Hematopoietic multipotent progenitor cell (in vitro differentiated cells): ENCODE data around the gene NOS3. TPM values are rescaled to one million over a fixed set of nuclear protein-coding genes. Genes with fewer than 3 reads are reported as not detected.
A peak's percentile ranks its signal among the peaks of the same experiment; 100 is the strongest.
"Not testable (repeated sequence)": the region's sequence is repeated elsewhere in the genome, so short reads cannot be mapped to it uniquely, and the experiment has no call there.

Source experiments
- DNase-seq, 3 donors: peaks; one replicate each; pipeline ENCODE4 v3.0.0-alpha.2; 2011 to 2015; ENCODE audit warnings: low read depth in 2 of 3, low spot score in 2 of 3
- total RNA-seq: library from RNA; depleted of rRNA; stranded (reverse); fragments of >200 nt; gene quantifications from one replicate; pipeline ENCODE4 v1.2.3, GENCODE V29; 2012

The NOS3 gene
- total RNA-seq, 1 donor, result 0.27 TPM

- no peak for DNase-seq
Observed at GRCh38 chr7:151032936-151033863, 42.4 kb downstream of the NOS3 start.

GRCh38 chr7:151033864-151034249, 43.0 kb downstream of the NOS3 start:
- no peak for DNase-seq

DNA sequence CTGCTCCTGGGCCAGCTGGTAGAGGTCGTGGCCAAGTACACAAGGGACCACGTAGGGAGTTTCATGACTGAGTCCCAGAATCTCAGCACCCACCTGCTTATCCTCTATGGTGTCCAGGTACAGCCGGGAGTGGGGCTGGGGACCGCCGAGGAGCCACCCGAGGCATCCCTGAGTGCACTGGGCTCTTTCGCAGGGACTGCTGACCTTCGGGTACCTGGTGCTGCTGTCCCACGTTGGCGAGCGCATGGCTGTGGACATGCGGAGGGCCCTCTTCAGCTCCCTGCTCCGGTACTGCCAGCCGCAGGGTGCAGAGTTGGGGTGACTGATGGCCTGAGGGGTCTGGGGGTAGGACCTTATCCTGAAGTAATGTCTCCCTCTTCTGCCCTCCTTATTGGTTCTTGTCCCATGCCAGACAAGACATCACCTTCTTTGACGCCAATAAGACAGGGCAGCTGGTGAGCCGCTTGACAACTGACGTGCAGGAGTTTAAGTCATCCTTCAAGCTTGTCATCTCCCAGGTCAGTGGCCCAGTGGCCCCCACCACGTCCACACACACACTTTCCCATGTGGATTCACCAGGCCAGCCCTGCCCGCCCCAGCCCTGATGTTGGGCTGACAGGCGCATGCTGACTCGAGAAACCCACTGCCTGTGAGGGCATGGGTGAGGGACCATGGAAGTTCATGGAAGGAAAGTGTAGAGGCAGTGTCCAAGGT, 43.7 kb downstream of the NOS3 start:
- DNase-seq, result no peak

DNA sequence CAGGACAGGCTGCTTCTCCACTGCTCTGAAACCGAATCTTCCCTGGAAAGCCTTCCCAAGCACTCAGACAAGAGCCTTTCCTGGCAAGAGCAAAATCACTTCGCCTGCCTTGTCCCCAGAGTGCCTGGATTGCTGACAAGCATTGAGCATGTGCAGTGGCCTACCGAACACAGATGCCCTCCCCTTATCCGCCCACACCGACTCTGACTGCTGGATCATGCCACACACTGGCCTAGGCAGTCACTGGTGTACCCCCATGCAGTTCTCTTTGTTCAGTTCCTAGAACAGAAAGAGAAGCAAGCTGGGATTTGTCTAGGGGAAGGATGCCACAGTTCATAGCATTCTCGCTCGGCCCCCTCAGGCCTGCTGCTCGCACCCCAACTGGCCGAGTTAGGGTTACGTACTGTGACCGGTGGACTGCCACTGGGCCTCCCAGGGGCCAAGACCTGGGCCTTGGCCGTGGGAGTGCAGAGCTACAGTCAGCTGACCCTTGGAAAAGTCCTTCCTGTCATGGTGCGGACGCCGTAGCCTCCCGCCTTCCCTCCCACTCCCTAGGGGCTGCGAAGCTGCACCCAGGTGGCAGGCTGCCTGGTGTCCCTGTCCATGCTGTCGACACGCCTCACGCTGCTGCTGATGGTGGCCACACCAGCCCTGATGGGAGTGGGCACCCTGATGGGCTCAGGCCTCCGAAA, 44.4 kb downstream of the NOS3 start:
- no peak for DNase-seq

DNA sequence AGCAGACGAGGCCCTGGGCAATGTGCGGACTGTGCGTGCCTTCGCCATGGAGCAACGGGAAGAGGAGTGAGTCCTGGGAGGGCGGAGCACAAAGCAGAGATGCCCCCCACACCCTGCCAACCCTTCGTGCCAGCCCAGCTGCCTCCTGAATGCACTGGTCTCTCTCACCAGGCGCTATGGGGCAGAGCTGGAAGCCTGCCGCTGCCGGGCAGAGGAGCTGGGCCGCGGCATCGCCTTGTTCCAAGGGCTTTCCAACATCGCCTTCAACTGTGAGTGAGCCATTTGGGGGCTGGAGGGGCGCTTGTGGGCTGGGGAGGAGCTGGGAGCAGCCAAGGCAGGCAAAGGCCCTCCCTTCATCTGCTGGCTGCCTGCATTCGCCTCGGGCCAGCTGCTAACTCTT, 45.1 kb downstream of the NOS3 start:
- no peak for DNase-seq

DNA sequence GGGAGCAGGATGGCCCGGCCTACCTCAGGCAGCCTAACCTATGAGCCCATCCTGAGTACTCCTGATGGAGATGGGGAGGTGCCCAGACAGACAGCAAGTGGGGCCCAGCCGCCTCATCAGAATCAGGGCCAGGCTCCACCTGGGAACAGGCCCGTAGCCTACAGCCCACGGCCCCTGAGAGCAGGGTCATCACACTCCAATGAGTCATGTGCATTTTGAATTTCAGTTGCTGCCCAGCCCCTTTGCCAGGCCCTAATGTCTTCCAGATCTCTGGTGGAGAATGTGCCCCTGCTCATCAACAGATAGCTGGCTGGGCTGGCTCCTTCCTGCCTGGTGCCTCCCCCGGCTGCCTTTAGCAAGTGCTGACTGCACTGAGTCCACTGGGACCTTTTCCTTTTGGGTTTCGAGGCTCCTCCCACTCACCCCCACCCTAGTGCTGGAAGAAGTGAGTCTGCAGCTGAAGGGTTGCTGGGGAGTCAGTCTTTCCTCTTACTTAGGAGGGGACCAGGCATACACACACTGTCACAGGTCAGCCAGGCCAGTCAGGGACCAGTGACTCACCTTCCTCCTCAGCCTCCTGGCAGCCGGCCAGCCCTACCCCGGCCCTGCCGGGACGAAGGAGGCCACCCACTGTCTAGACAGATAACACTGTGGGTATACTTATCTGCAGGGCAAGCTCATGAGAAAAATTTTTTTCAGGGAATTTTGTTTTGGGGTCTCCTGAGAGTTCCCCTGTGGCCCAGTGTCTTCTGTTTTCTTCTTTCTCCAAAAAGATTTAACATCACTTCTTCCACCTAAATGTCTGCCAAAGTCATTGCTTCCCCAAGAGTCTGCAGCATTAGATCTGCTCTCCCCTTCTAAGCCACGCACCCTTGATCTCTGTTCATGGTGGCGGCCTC, 48.4 kb downstream of the NOS3 start:
- peak in 2 of 3 donors; percentile 77 to 90 for DNase-seq

DNA sequence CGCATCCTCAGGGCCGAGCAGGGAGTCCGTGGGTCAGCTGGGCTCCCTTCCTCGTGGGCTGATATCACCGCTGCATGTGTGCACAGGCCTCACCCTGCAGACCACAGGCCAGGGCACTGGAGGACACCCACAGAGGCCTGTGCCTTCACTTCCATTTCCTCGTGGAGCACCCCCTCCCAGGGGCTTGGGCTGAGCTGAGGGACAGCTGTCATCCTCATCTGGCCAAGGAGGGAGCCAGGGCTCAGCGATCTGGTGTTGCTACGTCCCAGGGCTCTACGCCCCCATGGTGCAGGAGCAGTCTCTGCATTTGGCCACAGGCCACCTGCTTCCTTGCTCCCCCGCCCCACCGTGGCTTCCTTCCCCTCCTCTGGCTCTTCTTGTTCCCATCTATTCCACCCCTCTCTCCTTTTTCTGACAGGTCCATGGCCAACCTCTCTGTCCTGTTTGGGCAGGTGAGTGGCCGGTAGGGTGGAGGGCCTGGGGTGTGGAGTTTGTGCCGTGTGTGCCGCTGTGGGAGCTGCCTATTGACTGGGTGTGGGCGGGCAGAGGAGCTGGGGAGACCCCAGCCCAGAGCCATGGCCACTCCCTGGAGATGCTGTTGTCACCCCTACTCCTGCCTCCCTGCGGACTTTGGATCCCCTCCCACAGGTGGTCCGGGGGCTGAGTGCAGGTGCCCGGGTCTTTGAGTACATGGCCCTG, 49.2 kb downstream of the NOS3 start:
- DNase-seq, result peak in 1 of 3 donors; percentile 22

GRCh38 chr7:151040616-151041375, 50.0 kb downstream of the NOS3 start:
- no peak for DNase-seq

GRCh38 chr7:151043449-151043848, 52.6 kb downstream of the NOS3 start:
- DNase-seq, result not testable (repeated sequence)

- DNase-seq, result no peak
Observed at GRCh38 chr7:151043959-151044358, 53.1 kb downstream of the NOS3 start.

GRCh38 chr7:151045262-151045661, 54.4 kb downstream of the NOS3 start:
- DNase-seq, result no peak

- no peak for DNase-seq
Observed at GRCh38 chr7:151045967-151046366, 55.1 kb downstream of the NOS3 start.

GRCh38 chr7:151046603-151047573, 56.1 kb downstream of the NOS3 start:
- peak in 2 of 3 donors; percentile 59 to 78 for DNase-seq

GRCh38 chr7:151047976-151048815, 57.4 kb downstream of the NOS3 start, which contains the start of gene ASIC3:
Gene ASIC3, plus strand, starts transcription at chr7:151048531. Its CDS starts 355 bp downstream, at chr7:151048886.
- DNase-seq, result no peak

DNA sequence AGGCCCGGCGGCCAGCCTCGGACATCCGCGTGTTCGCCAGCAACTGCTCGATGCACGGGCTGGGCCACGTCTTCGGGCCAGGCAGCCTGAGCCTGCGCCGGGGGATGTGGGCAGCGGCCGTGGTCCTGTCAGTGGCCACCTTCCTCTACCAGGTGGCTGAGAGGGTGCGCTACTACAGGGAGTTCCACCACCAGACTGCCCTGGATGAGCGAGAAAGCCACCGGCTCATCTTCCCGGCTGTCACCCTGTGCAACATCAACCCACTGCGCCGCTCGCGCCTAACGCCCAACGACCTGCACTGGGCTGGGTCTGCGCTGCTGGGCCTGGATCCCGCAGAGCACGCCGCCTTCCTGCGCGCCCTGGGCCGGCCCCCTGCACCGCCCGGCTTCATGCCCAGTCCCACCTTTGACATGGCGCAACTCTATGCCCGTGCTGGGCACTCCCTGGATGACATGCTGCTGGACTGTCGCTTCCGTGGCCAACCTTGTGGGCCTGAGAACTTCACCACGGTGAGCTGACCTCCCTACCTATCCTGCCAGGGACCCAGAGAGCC, 58.2 kb downstream of the NOS3 start:
- DNase-seq, result no peak

- DNase-seq, result peak; percentile 43 to 88 (median 78)
Observed at GRCh38 chr7:151051108-151051507, 60.3 kb downstream of the NOS3 start.
